SKM-1 (cell line): ENCODE measurements around the gene DBNL.

Experiments used
- DNase-seq: peaks from one replicate; lab custom pipeline; 2025; ENCODE audit not compliant: unreplicated experiment; lab: John Stamatoyannopoulos, UW

DBNL gene

DNA sequence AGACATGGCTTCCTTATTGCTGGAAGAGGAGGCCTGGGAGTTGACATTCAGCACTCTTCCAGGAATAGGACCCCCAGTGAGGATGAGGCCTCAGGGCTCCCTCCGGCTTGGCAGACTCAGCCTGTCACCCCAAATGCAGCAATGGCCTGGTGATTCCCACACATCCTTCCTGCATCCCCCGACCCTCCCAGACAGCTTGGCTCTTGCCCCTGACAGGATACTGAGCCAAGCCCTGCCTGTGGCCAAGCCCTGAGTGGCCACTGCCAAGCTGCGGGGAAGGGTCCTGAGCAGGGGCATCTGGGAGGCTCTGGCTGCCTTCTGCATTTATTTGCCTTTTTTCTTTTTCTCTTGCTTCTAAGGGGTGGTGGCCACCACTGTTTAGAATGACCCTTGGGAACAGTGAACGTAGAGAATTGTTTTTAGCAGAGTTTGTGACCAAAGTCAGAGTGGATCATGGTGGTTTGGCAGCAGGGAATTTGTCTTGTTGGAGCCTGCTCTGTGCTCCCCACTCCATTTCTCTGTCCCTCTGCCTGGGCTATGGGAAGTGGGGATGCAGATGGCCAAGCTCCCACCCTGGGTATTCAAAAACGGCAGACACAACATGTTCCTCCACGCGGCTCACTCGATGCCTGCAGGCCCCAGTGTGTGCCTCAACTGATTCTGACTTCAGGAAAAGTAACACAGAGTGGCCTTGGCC, 16.6 kb downstream of the DBNL start:
- DNase-seq, result no peak

DNA sequence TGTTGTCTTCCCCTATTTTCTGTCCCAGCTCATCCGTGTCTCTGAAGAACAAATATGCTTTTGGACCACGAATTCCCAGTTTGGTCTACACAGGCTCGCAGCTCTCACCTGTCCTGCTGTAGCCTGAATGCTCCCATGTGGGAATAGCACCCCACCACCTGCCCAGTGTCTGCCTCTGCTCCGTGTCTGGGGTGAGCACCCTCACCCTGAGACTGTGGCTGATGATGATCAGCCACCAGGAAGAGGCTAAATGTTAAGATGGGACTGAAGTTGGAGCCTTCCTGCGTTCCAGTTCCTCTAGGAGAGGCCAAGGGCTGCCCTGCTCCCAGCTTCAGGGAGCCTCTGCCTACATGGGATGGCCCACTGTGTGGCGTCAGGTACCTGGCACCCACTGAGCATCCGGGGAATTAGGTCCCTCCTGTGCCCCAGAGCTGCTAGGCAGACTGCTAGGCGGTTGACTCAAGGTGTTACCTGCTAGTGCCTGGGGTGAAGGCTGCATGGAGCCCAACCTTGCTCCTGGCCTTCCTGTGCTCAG, 17.2 kb downstream of the DBNL start:
- no peak for DNase-seq

DNA sequence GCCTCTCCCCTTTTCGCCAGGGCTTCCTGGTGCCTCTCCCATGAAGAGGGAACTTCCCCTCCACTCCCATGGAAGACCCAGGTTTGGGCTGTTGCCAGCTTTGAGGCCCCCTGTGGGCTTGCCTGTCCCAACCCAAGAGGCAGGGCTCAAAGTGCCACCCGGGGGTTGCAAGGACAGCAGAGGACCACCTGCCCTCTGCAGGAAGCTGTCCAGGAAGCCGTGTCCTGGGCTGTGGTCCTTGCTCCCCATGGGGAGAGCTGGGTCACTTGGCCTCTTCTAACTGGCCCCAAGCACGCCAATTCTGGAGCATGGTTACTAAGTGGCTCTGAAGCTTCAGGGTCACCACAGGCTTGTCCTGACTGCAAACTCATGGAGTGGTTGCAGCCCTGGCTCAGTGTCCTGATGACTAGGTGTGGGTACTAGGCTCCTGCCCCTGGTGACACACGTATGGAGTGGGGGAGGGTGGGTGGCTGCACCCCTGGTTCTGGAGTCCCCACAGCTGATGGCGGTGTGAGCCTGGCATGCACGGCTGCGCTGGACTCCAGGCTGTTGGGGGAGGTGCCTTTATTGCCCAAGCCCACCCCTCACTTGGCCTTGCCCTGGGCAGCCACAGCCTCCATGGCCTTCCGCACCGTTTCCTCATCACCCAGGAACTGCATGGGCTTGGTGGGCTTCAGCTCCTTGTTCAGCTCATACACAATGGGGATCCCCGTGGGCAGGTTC, 17.8 kb downstream of the DBNL start:
- no peak for DNase-seq

DNA sequence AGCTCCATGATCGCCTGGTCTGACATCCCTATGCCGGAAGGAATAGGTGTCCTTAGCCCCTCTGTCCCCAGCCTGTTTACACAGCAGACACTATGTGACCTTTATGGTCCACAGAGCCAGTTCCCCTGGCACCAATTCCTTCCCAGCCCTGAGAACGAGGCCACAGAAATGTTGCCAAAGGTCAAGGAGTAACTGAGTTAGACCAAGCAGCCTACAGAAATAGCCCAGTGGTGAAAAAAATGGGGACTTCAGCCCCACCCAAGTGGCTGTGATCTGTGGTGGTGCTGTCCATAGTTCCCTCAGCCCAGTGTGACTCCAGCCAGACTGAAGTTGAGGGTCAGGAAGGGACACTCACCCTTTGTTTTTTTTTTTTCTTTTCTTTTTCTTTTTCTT, 18.4 kb downstream of the DBNL start:
- no peak for DNase-seq

DNA sequence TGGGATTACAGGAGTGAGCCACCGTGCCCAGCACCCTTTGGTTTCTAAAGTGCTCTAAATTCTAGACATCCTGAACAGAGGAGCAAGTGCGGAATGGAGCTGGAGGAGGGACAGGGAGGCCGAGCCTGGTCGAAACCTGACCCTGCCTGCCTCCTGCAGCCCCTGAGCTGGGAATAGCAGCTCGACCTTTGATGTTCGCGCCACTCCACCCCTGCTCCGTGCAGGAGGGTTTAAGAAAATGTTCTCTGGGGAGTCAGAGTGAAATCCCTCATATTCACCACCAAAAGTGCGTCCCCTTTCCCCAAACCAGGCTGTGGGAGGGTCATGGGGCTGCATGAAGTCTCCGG, 19.0 kb downstream of the DBNL start:
- no peak for DNase-seq

DNA sequence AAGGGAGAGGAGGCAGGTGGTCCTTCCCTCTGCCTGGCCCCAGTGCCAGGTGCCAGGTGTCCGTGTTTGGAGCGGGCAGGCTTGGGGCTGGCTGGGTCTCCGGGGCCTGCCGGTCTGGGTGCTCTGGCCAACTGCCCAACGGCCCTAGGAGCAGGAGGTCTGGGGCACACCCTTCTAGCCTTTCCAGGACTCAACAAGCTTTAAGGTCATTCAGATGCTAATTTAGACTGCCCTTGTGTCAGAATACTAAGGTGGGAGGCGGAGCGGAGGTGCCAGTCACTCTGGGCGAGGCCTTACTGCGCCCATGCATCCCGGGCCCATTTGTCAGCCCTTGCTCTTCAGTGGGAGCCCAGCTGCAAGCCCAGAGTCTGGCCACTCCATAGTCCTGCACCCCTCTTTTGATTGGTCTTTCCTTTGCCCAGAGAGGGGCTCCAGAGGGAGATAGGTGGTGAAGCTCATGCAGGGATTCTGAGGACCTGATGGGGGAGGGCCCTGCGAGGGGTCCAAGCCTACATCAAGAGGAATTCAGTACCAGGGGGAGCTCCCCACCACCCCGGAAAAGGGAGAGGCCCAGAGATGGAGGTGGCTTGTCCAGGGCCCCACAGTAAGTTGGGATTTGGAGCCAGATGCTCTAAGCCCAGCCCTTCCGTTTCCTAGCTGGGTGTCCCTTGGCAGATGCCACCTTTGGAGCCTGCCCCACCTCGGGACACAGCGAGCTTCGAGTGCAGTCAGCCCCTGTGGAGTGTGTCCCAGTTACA, 19.6 kb downstream of the DBNL start:
- DNase-seq, result no peak

DNA sequence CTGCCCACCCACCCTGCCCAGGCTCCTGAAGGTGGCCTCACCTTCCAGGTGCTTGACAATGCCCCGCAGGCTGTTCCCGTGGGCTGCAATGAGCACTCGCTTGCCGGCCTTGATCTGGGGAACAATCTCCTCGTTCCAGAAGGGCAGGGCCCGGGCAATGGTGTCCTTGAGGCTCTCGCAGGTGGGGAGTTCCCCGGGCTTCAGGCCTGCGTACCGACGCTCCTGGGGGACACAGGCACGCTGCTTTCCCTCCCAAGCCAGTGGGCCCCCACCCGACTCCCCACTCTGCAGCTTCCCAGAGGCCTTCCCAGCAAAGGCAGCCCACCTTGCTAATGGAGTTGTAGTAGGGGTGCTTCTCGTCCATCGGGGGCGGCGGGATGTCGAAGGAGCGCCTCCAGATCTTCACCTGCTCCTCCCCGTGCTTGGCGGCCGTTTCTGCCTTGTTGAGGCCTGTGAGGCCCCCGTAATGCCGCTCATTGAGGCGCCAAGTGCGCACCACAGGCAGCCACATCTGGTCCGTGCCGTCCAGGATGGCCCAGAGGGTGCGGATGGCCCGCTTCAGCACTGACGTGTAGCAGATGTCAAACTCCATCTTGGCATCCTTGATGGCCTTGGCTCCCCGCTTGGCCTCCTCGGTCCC, 20.4 kb downstream of the DBNL start:
- no peak for DNase-seq

DNA sequence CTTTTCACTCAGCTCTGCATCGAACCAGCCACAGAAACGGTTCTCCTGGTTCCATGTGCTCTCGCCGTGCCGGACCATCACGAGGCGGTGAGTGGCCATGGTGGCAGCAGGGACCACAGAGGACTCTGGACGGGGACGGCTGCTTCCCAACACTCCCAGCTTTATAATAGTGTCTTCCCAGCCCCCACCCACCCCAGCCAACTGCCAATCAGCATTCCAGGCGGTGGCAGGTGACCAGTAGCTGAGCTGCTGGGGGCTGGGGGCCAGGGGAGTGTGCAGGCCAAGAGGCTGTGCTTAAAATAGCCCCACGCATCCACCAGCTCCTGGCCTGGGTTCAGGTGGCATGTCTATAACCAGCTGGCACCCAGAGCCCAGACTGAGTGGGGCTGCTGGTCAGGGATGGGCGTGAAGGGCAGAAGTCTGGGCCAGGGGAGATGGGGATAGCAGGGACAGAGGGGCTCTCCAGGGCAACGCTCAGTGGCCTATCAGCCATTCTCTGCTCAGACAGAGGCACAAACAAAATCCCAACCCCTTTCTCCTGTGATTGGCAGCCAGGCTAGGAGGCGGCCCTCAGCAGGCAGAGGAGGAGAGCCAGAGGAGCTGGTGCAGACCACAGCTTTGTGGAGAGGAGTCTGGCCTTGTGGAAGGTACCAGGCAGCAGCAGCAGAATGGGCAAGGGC, 21.1 kb downstream of the DBNL start, which contains the start of gene PGAM2:
TSS of gene PGAM2 (minus strand) at position 137 of the 680 bp plus-strand sequence. CDS start at position 99, 38 bp downstream.
- no peak for DNase-seq

DNA sequence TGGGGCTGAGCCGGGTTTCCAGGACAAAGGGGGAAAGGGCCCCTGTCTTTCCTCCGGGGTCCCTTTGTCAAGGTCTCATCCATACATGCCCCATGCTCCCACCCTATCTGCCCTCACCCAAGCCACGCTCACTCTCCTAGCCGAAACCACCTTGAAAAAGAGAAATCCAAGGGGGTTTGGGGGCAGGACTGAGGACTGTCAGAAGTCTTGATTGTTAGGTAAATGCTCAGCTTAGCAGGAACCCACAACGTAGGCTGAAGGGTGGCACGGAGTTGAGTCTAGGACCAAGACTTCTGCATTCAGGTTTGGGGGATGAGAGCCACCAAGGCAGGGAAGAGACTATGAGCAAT, 21.6 kb downstream of the DBNL start:
- no peak for DNase-seq

DNA sequence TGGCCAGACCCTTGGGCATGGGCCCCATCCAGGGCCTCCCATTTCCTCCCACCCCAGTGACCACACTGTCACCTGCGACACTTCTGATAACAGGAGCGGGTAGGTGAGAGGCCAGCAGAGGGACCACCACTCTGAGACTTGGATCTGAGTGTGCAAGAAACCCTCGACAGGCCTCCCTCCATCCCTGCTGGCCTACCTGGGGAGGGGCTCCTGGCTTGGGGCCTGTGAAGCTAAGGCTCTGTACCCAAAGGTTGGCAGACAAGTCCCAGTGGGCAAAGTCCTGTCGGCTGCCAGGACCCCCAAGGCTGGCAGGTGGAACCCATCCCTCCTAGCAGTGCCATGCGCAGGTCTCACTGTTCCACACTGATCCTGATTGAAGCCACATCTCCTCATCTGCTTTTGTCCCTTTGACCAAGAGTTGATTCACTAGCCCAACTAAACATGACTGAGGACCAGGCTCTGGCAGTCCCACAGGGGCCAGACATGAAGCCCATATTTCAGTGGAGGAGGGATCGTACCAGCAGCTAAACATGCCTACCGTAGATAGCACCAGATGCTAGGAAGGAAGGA, 22.1 kb downstream of the DBNL start:
- DNase-seq, result no peak

DNA sequence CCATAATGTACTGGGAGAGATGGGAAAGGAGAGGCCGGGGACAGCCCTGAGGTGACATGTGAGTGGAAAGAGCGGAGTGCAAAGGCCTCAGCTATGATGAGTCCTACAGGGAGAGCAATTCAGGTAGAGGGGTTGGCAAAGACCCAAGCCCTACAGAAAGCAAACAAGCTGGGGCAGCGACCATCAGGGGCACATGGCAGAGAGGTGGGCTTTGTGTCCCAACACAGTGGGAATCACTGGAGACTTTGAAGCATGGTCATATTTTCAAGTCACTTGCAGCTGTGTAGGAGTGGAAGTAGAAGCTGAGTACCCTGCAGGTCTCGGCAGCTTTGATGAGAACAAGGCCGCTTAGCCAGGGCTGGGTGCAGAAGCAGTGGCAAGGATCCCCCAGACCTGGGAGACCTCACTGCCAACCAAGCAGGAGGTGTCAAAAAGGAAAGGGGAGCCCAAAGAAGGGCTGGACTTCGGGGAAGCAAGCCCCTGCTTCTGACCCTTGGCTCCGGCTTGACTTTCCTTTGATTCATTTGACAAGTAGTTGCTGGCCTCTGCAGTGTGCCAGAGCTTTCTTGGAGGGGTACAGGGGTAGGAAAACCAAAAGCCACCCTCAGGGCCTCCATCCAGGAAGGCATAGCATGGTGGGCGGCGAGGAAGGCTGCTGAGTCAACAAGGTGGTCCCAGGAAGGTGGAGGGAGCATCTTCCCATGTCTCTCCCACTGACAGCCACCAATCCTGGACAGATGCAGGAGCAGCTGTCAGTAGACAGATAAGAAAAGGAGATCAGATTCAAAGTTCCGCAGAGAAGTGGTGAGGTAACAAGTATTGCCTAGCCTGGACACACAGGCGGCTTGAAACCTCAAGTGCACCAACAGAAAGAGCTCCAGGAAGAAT, 22.8 kb downstream of the DBNL start:
- no peak for DNase-seq

DNA sequence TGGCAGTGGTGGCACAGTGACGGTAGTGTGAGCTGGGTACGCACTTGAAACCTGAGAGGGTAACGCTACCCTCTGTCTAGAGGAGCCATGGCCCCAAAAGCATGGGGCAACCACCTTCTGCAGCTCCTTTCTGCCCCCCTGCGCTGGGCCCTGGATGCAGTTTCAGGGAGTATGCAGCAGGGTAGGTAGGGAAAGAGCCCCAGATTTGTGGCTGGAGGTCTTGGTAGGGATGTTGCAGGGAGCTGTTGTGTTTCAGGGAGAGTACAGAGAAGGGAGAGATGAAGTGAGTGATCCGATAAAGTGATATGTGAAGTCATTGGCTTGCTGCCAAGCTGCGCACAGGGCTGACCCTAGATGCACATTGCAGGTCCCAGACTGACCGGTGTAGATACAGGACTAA, 23.6 kb downstream of the DBNL start:
- DNase-seq, result no peak

DNA sequence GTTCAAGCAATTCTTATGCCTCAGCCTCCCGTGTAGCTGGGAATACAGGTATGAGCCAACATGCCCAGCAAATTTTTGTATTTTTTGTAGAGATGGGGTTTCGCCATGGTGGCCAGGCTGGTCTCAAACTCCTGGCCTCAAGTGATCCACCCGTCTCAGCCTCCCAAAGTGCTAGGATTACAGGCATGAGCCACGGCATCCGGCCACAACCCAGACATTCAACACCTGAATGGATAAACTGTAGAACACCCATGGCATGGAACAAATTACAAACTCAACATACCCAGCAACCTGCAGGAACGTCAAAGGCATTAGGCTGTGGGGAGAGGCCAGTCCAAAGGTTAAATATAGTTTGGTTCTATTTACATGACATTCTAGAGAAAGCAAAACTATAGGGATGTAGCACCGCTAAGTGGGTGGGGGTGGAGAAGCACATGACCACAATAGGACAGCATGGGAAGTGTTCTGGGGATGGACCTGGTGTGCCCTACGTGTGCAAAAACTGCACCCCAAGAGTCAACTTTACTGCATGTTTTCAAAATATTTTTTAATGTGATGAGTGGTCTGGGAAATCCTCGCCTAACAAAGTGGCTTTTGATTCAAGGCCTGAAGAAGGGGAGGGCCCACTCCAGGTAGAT, 27.3 kb downstream of the DBNL start:
- no peak for DNase-seq

DNA sequence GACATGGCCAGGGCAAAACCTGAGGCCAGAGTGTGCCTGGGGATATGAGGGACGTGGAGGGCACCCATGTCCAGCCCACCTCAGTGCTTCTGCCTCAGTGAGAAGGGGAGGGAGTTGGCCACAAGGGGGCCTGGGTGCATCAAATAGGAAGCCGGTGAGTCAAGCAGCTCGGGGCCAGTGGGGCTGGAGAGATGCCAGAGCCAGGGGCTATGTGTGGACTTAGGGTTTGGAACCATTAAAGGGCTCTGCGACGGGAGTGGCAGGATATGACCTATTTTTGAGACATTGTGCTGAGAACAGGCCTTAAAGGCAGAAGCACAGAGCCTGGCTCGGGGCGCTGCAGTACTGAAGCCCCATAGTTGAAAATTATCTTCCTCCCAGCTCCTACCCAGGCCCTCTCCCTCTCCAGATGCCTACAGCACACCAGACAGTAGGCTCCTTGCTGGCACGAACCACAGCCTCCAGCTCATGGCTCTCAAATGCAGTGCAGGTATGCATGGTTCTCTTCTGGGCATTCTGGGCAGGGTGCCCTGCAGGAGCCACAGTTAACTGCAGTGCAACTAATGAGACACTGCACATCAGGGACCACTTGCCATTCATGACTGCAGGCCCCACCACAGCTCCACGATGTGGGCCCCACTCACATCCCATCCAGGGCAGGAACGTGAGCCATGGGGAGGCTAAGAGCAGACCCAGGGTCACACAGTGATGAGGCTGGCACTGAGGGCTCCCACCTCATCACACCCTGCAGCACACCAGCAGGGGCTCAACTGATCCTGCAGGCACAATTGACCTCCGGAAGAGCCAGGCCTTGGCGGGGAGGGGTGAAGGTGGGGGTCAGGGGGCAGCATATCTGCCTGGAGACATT, 28.1 kb downstream of the DBNL start:
- DNase-seq, result no peak

DNA sequence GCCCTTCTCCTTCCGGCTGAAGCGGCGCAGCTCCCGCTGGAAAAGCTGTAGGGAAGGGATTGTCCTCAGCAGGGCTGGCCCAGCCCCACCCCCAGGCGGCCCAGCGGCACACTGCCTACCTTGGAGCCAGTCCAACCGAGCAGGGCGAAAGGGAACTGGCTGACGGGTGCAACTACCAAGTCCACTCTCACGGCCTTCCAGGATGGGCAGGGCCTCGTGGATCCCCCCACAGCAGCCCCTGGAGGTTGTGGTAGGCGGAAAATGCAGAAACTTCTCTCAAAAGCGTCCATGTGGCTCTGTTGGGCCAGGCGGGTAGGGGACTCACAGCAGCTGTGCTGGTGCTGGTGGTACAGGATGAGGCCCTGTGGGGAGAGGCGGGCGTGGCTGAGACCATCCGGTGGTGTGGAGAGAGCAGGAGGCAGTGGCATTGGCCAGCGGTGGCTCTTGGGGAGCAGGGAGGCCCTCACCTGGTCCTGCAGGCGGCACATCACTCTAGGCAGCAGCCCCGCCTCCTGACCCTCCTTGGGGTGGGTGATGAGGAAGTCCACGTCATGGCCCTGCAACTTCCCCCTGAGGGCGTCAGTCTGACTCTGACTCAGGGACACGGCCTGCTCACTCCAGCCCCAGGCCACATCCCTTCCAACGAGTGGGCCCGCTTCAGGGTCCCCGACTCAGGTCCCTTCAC, 29.3 kb downstream of the DBNL start:
- DNase-seq, result no peak

DNA sequence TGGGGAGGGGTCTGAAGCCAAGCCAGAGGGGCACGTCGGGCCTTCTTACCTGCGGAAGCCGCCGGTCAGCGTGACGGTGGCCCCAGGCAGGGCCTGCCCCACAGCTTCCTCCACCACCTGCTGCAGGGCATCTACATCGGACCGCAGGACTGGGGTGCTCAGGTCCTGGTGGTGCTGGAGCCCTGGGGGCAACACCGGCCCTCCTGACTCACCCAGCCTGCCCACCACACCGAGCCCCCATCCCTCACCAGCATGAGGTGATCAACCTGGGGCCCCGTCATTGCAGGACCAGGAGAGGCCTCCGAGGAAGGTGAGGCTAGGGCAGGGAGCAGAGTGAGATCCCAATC, 29.8 kb downstream of the DBNL start:
- DNase-seq, result no peak

DNA sequence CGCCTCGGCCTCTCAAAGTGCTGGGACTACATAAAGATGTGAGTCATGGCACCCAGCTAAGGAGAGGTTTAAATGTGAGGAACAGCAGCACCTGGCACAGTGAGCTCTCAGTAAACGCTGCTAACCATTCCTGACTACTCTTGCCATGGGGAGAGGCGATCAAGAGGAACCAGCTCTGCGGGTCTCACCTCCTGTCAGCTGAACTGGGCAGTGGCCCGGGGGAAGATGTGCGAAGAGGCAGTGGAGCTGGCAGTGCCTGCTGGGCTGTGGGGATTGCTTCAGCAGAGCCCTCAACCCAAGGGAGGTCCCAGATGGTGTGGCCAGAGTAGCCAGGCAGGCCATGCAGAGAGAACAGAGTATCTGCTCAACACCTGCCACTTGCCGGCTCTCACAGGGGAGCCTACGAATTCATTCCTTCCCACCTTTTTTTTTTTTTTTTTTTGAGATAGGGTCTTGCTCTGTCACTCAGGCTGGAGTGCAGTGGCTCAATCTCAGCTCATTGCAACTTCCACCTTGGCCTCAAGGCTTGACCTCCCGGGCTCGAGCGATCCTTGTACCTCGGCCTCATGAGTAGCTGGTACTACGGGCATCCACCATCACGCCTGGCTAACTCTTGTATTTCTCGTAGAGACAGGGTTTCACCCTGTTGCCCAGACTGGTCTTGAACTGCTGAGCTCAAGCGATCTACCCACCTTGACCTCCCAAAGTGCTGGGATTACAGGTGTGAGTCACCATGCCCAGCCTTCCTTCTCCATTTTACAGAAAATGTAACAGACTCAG, 31.0 kb downstream of the DBNL start:
- DNase-seq, result no peak
